HCT116 (cell line): Measurements from ENCODE around the gene NDC80. TPM values are rescaled to one million over a fixed set of nuclear protein-coding genes. Genes with fewer than 3 reads are reported as not detected.

ENCODE experiments used
- ATAC-seq: fragments of 200-7000 bp; cut with Tn5 transposase; 2 replicates; pipeline ENCODE4 v1.9.1; 2020; ENCODE audit warnings: mild to moderate bottlenecking, moderate library complexity
- Bru-seq: library from RNA; stranded (reverse); fragments of 400-500 nt; gene quantifications from one replicate; lab custom pipeline; 2021; lab: Mats Ljungman, UMichigan
- BruChase-seq, 2 experiments: library from RNA; stranded (reverse); fragments of 400-500 nt; gene quantifications; one replicate each; lab custom pipeline; 2021; lab: Mats Ljungman, UMichigan
- BruUV-seq: library from RNA; stranded (reverse); fragments of 400-500 nt; replicated peaks from 2 replicates; lab custom pipeline; 2021; lab: Mats Ljungman, UMichigan
- CTCF ChIA-PET: fragments of 300-600 bp; sonication (Branson Sonifier 250); formaldehyde crosslinking; loops from one replicate; lab custom pipeline; 2021; ENCODE audit warnings: antibody characterized with exemption; lab: Charles Lee
- POLR2A ChIA-PET: fragments of 300-600, 350-600 bp; sonication (Branson Sonifier 250); formaldehyde crosslinking; loops from one replicate; lab custom pipeline; 2021; ENCODE audit warnings: antibody characterized with exemption; lab: Charles Lee
- RAD21 ChIA-PET, 2 experiments: fragments of 300-600 bp; sonication (Branson Sonifier 250); formaldehyde crosslinking; loops; one replicate each; lab custom pipeline; 2023; ENCODE audit warnings: low total read pairs in 2 of 2; ENCODE audit not compliant: uncharacterized antibody in 2 of 2, unreplicated experiment in 2 of 2, low non-redundant PET in 1 of 2; lab: Charles Lee
- DNase-seq: peaks from one replicate; pipeline ENCODE4 v3.0.0-alpha.2; 2010; ENCODE audit warnings: low read depth, low spot score
- H2AFZ ChIP-seq: fragments of 200-600 bp; shearing (Covaris generic), sonication (generic); 2 replicates; pipeline ENCODE4 v1.6.1; 2017; ENCODE audit warnings: low read depth, mixed run types, mixed read lengths, antibody characterized with exemption, low read length; ENCODE audit not compliant: poor library complexity, severe bottlenecking
- H3K27ac ChIP-seq: 2 replicates; pipeline ENCODE4 v1.5.1; 2012; ENCODE audit warnings: low read depth, low read length
- H3K27me3 ChIP-seq: fragments of 200-600 bp; sonication (generic); 2 replicates; pipeline ENCODE4 v1.6.1; 2016; ENCODE audit warnings: mixed run types, low read length, mixed read lengths; ENCODE audit not compliant: insufficient read depth
- H3K36me3 ChIP-seq, 2 experiments: fragments of 200-500 bp in 1 of 2; fragments of 200-600 bp in 1 of 2; sonication (Bioruptor generic) in 1 of 2; sonication (generic) in 1 of 2; 2 replicates each; pipeline versions ENCODE4 v1.5.1 to v1.6.1; 2014 to 2016; ENCODE audit warnings: low read length in 2 of 2, inconsistent platforms in 1 of 2, mixed read lengths in 1 of 2, mixed run types in 1 of 2; ENCODE audit not compliant: insufficient read depth in 2 of 2, control insufficient read depth in 1 of 2
- H3K4me1 ChIP-seq, 2 experiments: fragments of 200-600 bp in 1 of 2; sonication (generic) in 1 of 2; 2 replicates each; pipeline versions ENCODE4 v1.5.1 to v1.6.1; 2012 to 2017; ENCODE audit warnings: low read length in 2 of 2, inconsistent platforms in 1 of 2, mild to moderate bottlenecking in 1 of 2, mixed read lengths in 1 of 2, mixed run types in 1 of 2, moderate library complexity in 1 of 2; ENCODE audit not compliant: insufficient read depth in 2 of 2, control insufficient read depth in 1 of 2
- H3K4me2 ChIP-seq: fragments of 200-600 bp; sonication (generic); 2 replicates; pipeline ENCODE4 v1.6.1; 2017; ENCODE audit warnings: mixed run types, low read length, mixed read lengths
- H3K4me3 ChIP-seq, 2 experiments: fragments of 200-600 bp in 1 of 2; sonication (generic) in 1 of 2; replicated peaks in 1 of 2; 2 replicates each; pipeline ENCODE4 v1.5.1; 2011 to 2016; ENCODE audit warnings: low read length in 2 of 2, control low read depth in 1 of 2, low read depth in 1 of 2, mild to moderate bottlenecking in 1 of 2, mixed read lengths in 1 of 2, mixed run types in 1 of 2
- H3K79me2 ChIP-seq: fragments of 200-600 bp; sonication (generic); 2 replicates; pipeline ENCODE4 v1.6.1; 2017; ENCODE audit warnings: mild to moderate bottlenecking, mixed run types, low read length, moderate library complexity, mixed read lengths; ENCODE audit not compliant: insufficient read depth
- H3K9ac ChIP-seq: fragments of 200-600 bp; sonication (generic); 2 replicates; pipeline ENCODE4 v1.6.1; 2016; ENCODE audit warnings: low read length, mixed read lengths
- H3K9me2 ChIP-seq: fragments of 200-600 bp; sonication (generic), shearing (Covaris generic); 2 replicates; pipeline ENCODE4 v1.6.1; 2017; ENCODE audit warnings: mixed run types, mild to moderate bottlenecking, moderate library complexity; ENCODE audit not compliant: insufficient read depth
- H3K9me3 ChIP-seq, 2 experiments: fragments of 200-500 bp in 1 of 2; fragments of 200-600 bp in 1 of 2; sonication (Bioruptor generic) in 1 of 2; sonication (generic) in 1 of 2; 2 replicates each; pipeline ENCODE4 v1.6.1; 2014 to 2017; ENCODE audit warnings: low read length in 2 of 2, mixed read lengths in 2 of 2, inconsistent platforms in 1 of 2, low read depth in 1 of 2, mild to moderate bottlenecking in 1 of 2, mixed run types in 1 of 2, moderate library complexity in 1 of 2; ENCODE audit not compliant: control insufficient read depth in 1 of 2, insufficient read depth in 1 of 2
- H4K20me1 ChIP-seq: fragments of 200-600 bp; sonication (generic), shearing (Covaris generic); 2 replicates; pipeline ENCODE4 v1.6.1; 2017; ENCODE audit warnings: mixed run types, mild to moderate bottlenecking, moderate library complexity; ENCODE audit not compliant: insufficient read depth
- ATF3 ChIP-seq: IDR thresholded peaks from 2 replicates; pipeline ENCODE4 v1.6.1; 2012
- CTCF ChIP-seq, 3 experiments: fragments of 200-600 bp in 1 of 3; sonication (generic) in 1 of 3; IDR thresholded peaks in 2 of 3; conservative IDR thresholded peaks in 1 of 3; 2 replicates each; pipeline ENCODE4 v1.5.1; 2012 to 2017; ENCODE audit warnings: low read depth in 2 of 3, low read length in 2 of 3, antibody characterized with exemption in 1 of 3, borderline replicate concordance in 1 of 3, control low read depth in 1 of 3, mild to moderate bottlenecking in 1 of 3, mixed read lengths in 1 of 3, mixed run types in 1 of 3, moderate library complexity in 1 of 3; ENCODE audit not compliant: insufficient read depth in 1 of 3
- EGR1 ChIP-seq: IDR thresholded peaks from 2 replicates; pipeline ENCODE4 v1.6.1; 2012; ENCODE audit warnings: low read depth
- ELF1 ChIP-seq: IDR thresholded peaks from 2 replicates; pipeline ENCODE4 v1.6.1; 2012; ENCODE audit warnings: low read depth, borderline replicate concordance
- EZH2 ChIP-seq: fragments of 200-600 bp; sonication (generic); IDR thresholded peaks from 2 replicates; pipeline ENCODE4 v1.6.1; 2017; ENCODE audit warnings: antibody characterized with exemption, mixed run types
- EZH2phosphoT487 ChIP-seq: fragments of 200-600 bp; IDR thresholded peaks from 2 replicates; pipeline ENCODE4 v1.6.1; 2018; ENCODE audit warnings: antibody characterized with exemption, borderline replicate concordance
- FOSL1 ChIP-seq: IDR thresholded peaks from 2 replicates; pipeline ENCODE4 v1.6.1; 2012; ENCODE audit warnings: low read depth
- POLR2AphosphoS5 ChIP-seq: IDR thresholded peaks from 2 replicates; pipeline ENCODE4 v1.6.1; 2011; ENCODE audit warnings: mild to moderate bottlenecking, low read depth, low read length, moderate library complexity
- RAD21 ChIP-seq: IDR thresholded peaks from 2 replicates; pipeline ENCODE4 v1.6.1; 2012; ENCODE audit warnings: low read depth, mild to moderate bottlenecking
- SIN3A ChIP-seq: IDR thresholded peaks from 2 replicates; pipeline ENCODE4 v1.6.1; 2012; ENCODE audit warnings: low read depth
- SRF ChIP-seq: IDR thresholded peaks from 2 replicates; pipeline ENCODE4 v1.6.1; 2012; ENCODE audit warnings: low read depth
- TCF7L2 ChIP-seq: IDR thresholded peaks from 2 replicates; pipeline ENCODE4 v1.7.0; 2011; ENCODE audit warnings: borderline replicate concordance, inconsistent platforms; ENCODE audit not compliant: insufficient read depth, insufficient read length; ENCODE audit errors: extremely low read depth
- ZBTB33 ChIP-seq: IDR thresholded peaks from 2 replicates; pipeline ENCODE4 v1.6.1; 2011; ENCODE audit warnings: mild to moderate bottlenecking, low read length, moderate library complexity; ENCODE audit not compliant: insufficient replicate concordance; ENCODE audit errors: extremely low read depth
- intact Hi-C: fragments of 100-400 bp; cut with micrococcal nuclease; formaldehyde crosslinking; loops from 2 replicates; pipeline ENCODE4 v1.10.0; 2022
- long read RNA-seq: library from polyadenylated mRNA; unstranded; transcript quantifications from one replicate; pipeline ENCODE4 v2.0.0, GENCODE V29; 2021; ENCODE audit not compliant: unreplicated experiment
- polyA plus RNA-seq: library from polyadenylated mRNA; unstranded; fragments of >200 nt; gene quantifications from 2 replicates; pipeline ENCODE4 v1.2.1, GENCODE V29; 2012; ENCODE audit warnings: missing spikeins
- total RNA-seq: library from RNA; stranded (reverse); gene quantifications from one replicate; pipeline ENCODE4 v1.2.1, GENCODE V29; 2021; ENCODE audit not compliant: unreplicated experiment
- TF ChIP-seq, protein P1 (sequence below): IDR thresholded peaks from 2 replicates; pipeline ENCODE4 v1.6.1; 2012; ENCODE audit warnings: low read depth

Gene NDC80
- total RNA-seq, result 46.0 TPM
- polyA plus RNA-seq, result 25.1 and 36.5 TPM in 2 replicates
- percentile 92 among the genes with signal in this experiment for Bru-seq, nascent RNA
- BruChase-seq, experiment 1, labeled RNA remaining after a 6-hour chase, result percentile 77 among the genes with signal in this experiment
- percentile 82 among the genes with signal in this experiment for BruChase-seq, experiment 2, labeled RNA remaining after a 2-hour chase
- long read RNA-seq, transcript NDC80-201 (17 exons, 2,172 nt), result major isoform, 80 of 103 reads
- long read RNA-seq, partial matches to known transcripts, result 15 of 103 reads
- long read RNA-seq, other reads (novel, unspliced or antisense), result 8 of 103 reads

DNA sequence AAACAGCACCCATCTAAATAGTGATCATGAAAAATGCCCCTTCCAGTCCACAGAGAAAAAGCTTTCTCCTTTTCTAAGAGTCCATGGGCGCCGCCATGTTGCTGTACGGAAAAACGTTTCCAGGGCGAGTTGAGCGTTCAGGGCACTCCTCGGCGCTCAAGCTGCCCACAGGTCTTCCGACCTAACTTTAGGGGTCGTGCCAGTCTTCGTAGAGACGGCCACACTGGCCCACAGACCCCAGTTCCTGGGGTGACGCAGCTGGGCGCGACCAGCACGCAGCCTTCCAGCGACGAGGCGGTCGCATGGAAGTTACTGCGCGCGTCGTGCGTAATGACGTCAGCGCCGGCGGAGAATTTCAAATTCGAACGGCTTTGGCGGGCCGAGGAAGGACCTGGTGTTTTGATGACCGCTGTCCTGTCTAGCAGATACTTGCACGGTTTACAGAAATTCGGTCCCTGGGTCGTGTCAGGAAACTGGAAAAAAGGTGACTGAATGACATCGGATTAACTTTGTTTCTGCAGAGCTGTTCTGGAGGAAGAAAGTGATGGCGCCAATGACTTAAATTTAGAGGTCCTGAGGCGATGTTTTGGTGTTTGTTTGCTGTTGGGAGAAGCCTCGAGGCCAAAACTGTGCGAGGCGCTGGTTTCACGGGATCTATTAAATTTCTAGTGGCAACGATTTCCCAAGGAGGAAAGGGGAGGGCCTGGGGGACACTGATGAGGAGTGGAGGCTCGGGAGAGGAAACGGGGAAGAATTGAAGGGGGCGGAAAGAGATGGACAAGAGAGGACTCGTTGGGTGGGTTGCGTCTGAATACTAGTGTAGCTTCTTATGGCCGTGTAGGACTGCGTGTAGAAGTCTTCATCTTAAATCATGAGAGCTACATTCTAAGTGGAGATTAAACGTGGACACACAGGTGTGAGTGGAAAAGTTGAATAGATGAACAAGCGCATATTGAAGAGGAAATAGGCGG, at the start of gene NDC80, which contains the start of gene METTL4:
Gene NDC80, plus strand, starts transcription at position 358 of the 971 bp plus-strand sequence. CDS start 1,429 bp downstream, outside the sequence.
Gene METTL4, minus strand, starts transcription at position 306 of the 971 bp plus-strand sequence. CDS start 4,289 bp downstream, outside the sequence.
- ChIA-PET POLR2A (interaction anchor here (0.8 kb wide), 1 partner anchor 9 kb away, joined by 3 read pairs; no protein-coding TSS in a partner anchor), RAD21 (no interaction called here), CTCF (interaction anchor here (1.1 kb wide), 1 partner anchor 674 kb away, joined by 3 read pairs; no protein-coding TSS in a partner anchor)
- Histone ChIP-seq H3K36me3 (peaks cover 14 to 15% of the 10 kb centered on the region in 2 experiments), H3K9ac (peak within 1 kb of the TSS; percentile 85), H3K27ac (peak within 1 kb of the TSS; percentile 91), H3K9me3 (no peaks in the 10 kb centered on the region), H3K27me3 (no peaks in the 10 kb centered on the region), H4K20me1 (no peaks in the 10 kb centered on the region), H3K4me3 (peak within 1 kb of the TSS; percentile 80 to 91), H3K79me2 (peaks cover 59% of the 10 kb centered on the region), H3K4me2 (peak within 1 kb of the TSS; percentile 86), H2AFZ (peak within 1 kb of the TSS; percentile 94), H3K9me2 (no peaks in the 10 kb centered on the region), H3K4me1 (peaks cover 8 to 16% of the 10 kb centered on the region in 2 experiments; a peak in 3 of 4 replicates)
- ATAC-seq (peak; percentile 88), DNase-seq (peak; percentile 79)
- TSS peak; percentile 79 for BruUV-seq
- intact Hi-C loops, result loop anchor here (5.0 kb wide), 1 partner anchor 86 kb away; the partner anchor contains the start of gene SMCHD1
- TF ChIP-seq POLR2AphosphoS5 (peak; percentile 67), EZH2phosphoT487 (no peak), EGR1 (no peak), SRF (peak; percentile 95), ZBTB33 (no peak), FOSL1 (no peak), RAD21 (no peak), SIN3A (peak; percentile 53; the same call in 1 of the 2 replicates), ELF1 (peak; percentile 32; the same call in 1 of the 2 replicates), CTCF (IDR thresholded peaks at IDR 0.05 in 2 of 3, conservative IDR thresholded peaks at IDR 0.05 in 1 of 3; ENCODE audit: borderline replicate concordance in 1 of 3, insufficient read depth in 1 of 3, low read depth in 2 of 3, low read length in 2 of 3) (no peak), EZH2 (no peak), TCF7L2 (peak; percentile 83), ATF3 (no peak)
- TF ChIP-seq, protein P1, sequence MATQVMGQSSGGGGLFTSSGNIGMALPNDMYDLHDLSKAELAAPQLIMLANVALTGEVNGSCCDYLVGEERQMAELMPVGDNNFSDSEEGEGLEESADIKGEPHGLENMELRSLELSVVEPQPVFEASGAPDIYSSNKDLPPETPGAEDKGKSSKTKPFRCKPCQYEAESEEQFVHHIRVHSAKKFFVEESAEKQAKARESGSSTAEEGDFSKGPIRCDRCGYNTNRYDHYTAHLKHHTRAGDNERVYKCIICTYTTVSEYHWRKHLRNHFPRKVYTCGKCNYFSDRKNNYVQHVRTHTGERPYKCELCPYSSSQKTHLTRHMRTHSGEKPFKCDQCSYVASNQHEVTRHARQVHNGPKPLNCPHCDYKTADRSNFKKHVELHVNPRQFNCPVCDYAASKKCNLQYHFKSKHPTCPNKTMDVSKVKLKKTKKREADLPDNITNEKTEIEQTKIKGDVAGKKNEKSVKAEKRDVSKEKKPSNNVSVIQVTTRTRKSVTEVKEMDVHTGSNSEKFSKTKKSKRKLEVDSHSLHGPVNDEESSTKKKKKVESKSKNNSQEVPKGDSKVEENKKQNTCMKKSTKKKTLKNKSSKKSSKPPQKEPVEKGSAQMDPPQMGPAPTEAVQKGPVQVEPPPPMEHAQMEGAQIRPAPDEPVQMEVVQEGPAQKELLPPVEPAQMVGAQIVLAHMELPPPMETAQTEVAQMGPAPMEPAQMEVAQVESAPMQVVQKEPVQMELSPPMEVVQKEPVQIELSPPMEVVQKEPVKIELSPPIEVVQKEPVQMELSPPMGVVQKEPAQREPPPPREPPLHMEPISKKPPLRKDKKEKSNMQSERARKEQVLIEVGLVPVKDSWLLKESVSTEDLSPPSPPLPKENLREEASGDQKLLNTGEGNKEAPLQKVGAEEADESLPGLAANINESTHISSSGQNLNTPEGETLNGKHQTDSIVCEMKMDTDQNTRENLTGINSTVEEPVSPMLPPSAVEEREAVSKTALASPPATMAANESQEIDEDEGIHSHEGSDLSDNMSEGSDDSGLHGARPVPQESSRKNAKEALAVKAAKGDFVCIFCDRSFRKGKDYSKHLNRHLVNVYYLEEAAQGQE, result no peak
